GM12874 (cell line): Measurements from ENCODE around the gene AAMP.

Experiments used
- CTCF ChIP-seq: IDR thresholded peaks from 2 replicates; pipeline ENCODE4 v1.5.1; 2011; ENCODE audit warnings: low read depth, mild to moderate bottlenecking, control low read depth, low read length, moderate library complexity; ENCODE audit not compliant: insufficient read depth

AAMP gene

GRCh38 chr2:218244204-218244603, 25.7 kb downstream of the AAMP start:
- no peak for TF ChIP-seq CTCF

GRCh38 chr2:218238887-218239286, 31.1 kb downstream of the AAMP start:
- TF ChIP-seq CTCF, result no peak

- TF ChIP-seq CTCF, result no peak
These were observed 33.1 kb downstream of the AAMP start for GRCh38 chr2:218236829-218237228.

- TF ChIP-seq CTCF, result no peak
These were observed 34.9 kb downstream of the AAMP start for GRCh38 chr2:218235017-218235416.

- TF ChIP-seq CTCF, result no peak
These were observed 35.4 kb downstream of the AAMP start for GRCh38 chr2:218234521-218234920.

GRCh38 chr2:218233543-218233942, 36.4 kb downstream of the AAMP start:
- no peak for TF ChIP-seq CTCF

- TF ChIP-seq CTCF, result peak; percentile 29; the same call in 1 of the 2 replicates
These were observed 39.1 kb downstream of the AAMP start for GRCh38 chr2:218230882-218231281.

- no peak for TF ChIP-seq CTCF
These were observed 40.1 kb downstream of the AAMP start for GRCh38 chr2:218229851-218230250.
